PC-9 (cell line): ENCODE data around the gene LRP1. TPM values are rescaled to one million over a fixed set of nuclear protein-coding genes. Genes with fewer than 3 reads are reported as not detected.

Source experiments
- BruUV-seq: library from RNA; stranded (reverse); fragments of 400-500 nt; replicated peaks from 2 replicates; lab custom pipeline; 2021; lab: Mats Ljungman, UMichigan
- CTCF ChIA-PET: fragments of 300-600 bp; sonication (Branson Sonifier 250); formaldehyde crosslinking; loops from one replicate; lab custom pipeline; 2022; ENCODE audit warnings: antibody characterized with exemption; lab: Charles Lee
- POLR2A ChIA-PET: fragments of 300-600 bp; sonication (Branson Sonifier 250); formaldehyde crosslinking; loops from one replicate; lab custom pipeline; 2022; ENCODE audit warnings: antibody characterized with exemption; ENCODE audit not compliant: unreplicated experiment; lab: Charles Lee
- DNase-seq, 2 experiments: peaks; one replicate each; pipeline versions ENCODE4 v3.0.0 to v3.0.0-alpha.2; 2015 to 2022; ENCODE audit warnings: mixed read lengths in 1 of 2
- H2AFZ ChIP-seq: fragments of 200-600 bp; sonication (generic); 2 replicates; pipeline ENCODE4 v1.8.1; 2017; ENCODE audit warnings: antibody characterized with exemption
- H3F3A ChIP-seq: fragments of 200-600 bp; sonication (generic); 2 replicates; pipeline ENCODE4 v1.8.1; 2017; ENCODE audit warnings: antibody characterized with exemption, mild to moderate bottlenecking, low read depth; ENCODE audit not compliant: insufficient read depth
- H3K27ac ChIP-seq: fragments of 200-600 bp; sonication (generic); 2 replicates; pipeline ENCODE4 v1.6.1; 2016; ENCODE audit warnings: mixed run types
- H3K27me3 ChIP-seq: fragments of 200-600 bp; sonication (generic); 2 replicates; pipeline ENCODE4 v1.6.1; 2016; ENCODE audit warnings: low read depth, mixed run types; ENCODE audit not compliant: insufficient read depth
- H3K36me3 ChIP-seq: fragments of 200-600 bp; sonication (generic); 2 replicates; pipeline ENCODE4 v1.6.1; 2016; ENCODE audit warnings: low read depth, mixed run types
- H3K4me1 ChIP-seq: fragments of 200-600 bp; sonication (generic); replicated peaks from 2 replicates; pipeline ENCODE4 v1.6.1; 2016; ENCODE audit warnings: mixed run types; ENCODE audit not compliant: insufficient read depth
- H3K4me2 ChIP-seq: fragments of 200-600 bp; sonication (generic); 2 replicates; pipeline ENCODE4 v1.6.1; 2017; ENCODE audit warnings: mixed run types
- H3K4me3 ChIP-seq: fragments of 200-600 bp; sonication (generic); 2 replicates; pipeline ENCODE4 v1.6.1; 2016; ENCODE audit warnings: mixed run types
- H3K79me2 ChIP-seq: fragments of 200-600 bp; sonication (generic); 2 replicates; pipeline ENCODE4 v1.6.1; 2017; ENCODE audit warnings: low read depth, mixed run types
- H3K9me2 ChIP-seq: fragments of 200-600 bp; sonication (generic); 2 replicates; pipeline ENCODE4 v1.8.1; 2017; ENCODE audit warnings: mild to moderate bottlenecking; ENCODE audit not compliant: insufficient read depth
- H3K9me3 ChIP-seq: fragments of 200-600 bp; sonication (generic); 2 replicates; pipeline ENCODE4 v1.8.1; 2016; ENCODE audit warnings: low read depth; ENCODE audit not compliant: insufficient read depth
- H4K20me1 ChIP-seq: fragments of 200-600 bp; sonication (generic); 2 replicates; pipeline ENCODE4 v1.8.1; 2017; ENCODE audit not compliant: insufficient read depth
- EZH2 ChIP-seq: fragments of 200-600 bp; sonication (generic); IDR thresholded peaks from 2 replicates; pipeline ENCODE4 v1.8.0; 2017; ENCODE audit warnings: antibody characterized with exemption, low read depth
- intact Hi-C: fragments of 100-400 bp; cut with micrococcal nuclease; formaldehyde crosslinking; loops from one replicate; pipeline ENCODE4 v1.10.0; 2022; ENCODE audit not compliant: unreplicated experiment
- total RNA-seq: library from RNA; stranded (reverse); gene quantifications from 2 replicates; pipeline ENCODE4 v1.2.3, GENCODE V29; 2021
- TF ChIP-seq, protein P1 (sequence below): fragments of 200-600 bp; sonication (generic); conservative IDR thresholded peaks from 2 replicates; pipeline ENCODE4 v1.6.1; 2017; ENCODE audit warnings: mixed run types, antibody characterized with exemption, mild to moderate bottlenecking, moderate library complexity

The LRP1 gene
- total RNA-seq, 1 experiment from 2014 or later, result 51.4 TPM

- Histone ChIP-seq H3K79me2 (peaks cover 20% of the 10 kb centered on the region), H3K9me2 (no peaks in the 10 kb centered on the region), H3K4me2 (no peak overlapping the region), H3F3A (peaks cover 14% of the 10 kb centered on the region; the same call in 1 of the 2 replicates), H3K27me3 (no peaks in the 10 kb centered on the region), H2AFZ (no peak overlapping the region), H4K20me1 (no peaks in the 10 kb centered on the region), H3K36me3 (no peaks in the 10 kb centered on the region), H3K27ac (no peak overlapping the region), H3K4me3 (no peak overlapping the region), H3K4me1 (peaks cover 19% of the 10 kb centered on the region), H3K9me3 (no peaks in the 10 kb centered on the region)
- no peak for DNase-seq
- intact Hi-C loops, result no loop called here
- ChIA-PET CTCF (no interaction called here), POLR2A (no interaction called here)
- TF ChIP-seq, protein P1, sequence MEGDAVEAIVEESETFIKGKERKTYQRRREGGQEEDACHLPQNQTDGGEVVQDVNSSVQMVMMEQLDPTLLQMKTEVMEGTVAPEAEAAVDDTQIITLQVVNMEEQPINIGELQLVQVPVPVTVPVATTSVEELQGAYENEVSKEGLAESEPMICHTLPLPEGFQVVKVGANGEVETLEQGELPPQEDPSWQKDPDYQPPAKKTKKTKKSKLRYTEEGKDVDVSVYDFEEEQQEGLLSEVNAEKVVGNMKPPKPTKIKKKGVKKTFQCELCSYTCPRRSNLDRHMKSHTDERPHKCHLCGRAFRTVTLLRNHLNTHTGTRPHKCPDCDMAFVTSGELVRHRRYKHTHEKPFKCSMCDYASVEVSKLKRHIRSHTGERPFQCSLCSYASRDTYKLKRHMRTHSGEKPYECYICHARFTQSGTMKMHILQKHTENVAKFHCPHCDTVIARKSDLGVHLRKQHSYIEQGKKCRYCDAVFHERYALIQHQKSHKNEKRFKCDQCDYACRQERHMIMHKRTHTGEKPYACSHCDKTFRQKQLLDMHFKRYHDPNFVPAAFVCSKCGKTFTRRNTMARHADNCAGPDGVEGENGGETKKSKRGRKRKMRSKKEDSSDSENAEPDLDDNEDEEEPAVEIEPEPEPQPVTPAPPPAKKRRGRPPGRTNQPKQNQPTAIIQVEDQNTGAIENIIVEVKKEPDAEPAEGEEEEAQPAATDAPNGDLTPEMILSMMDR, result no peak
- TF ChIP-seq EZH2, result no peak
- BruUV-seq, result no TSS peak
These were observed 97.5 kb downstream of the LRP1 start for GRCh38 chr12:57225680-57226210.

- H4K20me1 ChIP-seq, result 0 out of 2 replicates have a peak, but pooled peaks cover 4% of the 10 kb centered on the region
- peaks cover 27% of the 10 kb centered on the region for H3K4me1 ChIP-seq
- peaks cover 9% of the 10 kb centered on the region for H3K36me3 ChIP-seq
- H3K9me2 ChIP-seq, result no peaks in the 10 kb centered on the region
- no peak overlapping the region for H3K27ac ChIP-seq
- intact Hi-C loops, result no loop called here
- CTCF ChIA-PET, result interaction anchor here (1.3 kb wide), 1 partner anchor 13 kb away, joined by 6 read pairs; no protein-coding TSS in a partner anchor
- H3K9me3 ChIP-seq, result no peaks in the 10 kb centered on the region
- no peak overlapping the region for H2AFZ ChIP-seq
- TF ChIP-seq, protein P1, result no peak
- TF ChIP-seq EZH2, result no peak
- H3K27me3 ChIP-seq, result no peaks in the 10 kb centered on the region
- H3F3A ChIP-seq, result peaks cover 19% of the 10 kb centered on the region; the same call in 1 of the 2 replicates
- H3K4me3 ChIP-seq, result no peak overlapping the region
- DNase-seq, result no peak
- no TSS peak for BruUV-seq
- POLR2A ChIA-PET, result no interaction called here
- peaks cover 31% of the 10 kb centered on the region for H3K79me2 ChIP-seq
- H3K4me2 ChIP-seq, result no peak overlapping the region
These were observed 98.5 kb downstream of the LRP1 start for GRCh38 chr12:57226588-57227314.

- Histone ChIP-seq H3F3A (peaks cover 26% of the 10 kb centered on the region; the same call in 1 of the 2 replicates), H3K4me3 (no peak overlapping the region), H3K9me2 (no peaks in the 10 kb centered on the region), H3K4me2 (peak overlapping the region; percentile 97; the same call in 1 of the 2 replicates), H3K36me3 (peaks cover 16% of the 10 kb centered on the region), H3K79me2 (peaks cover 38% of the 10 kb centered on the region), H3K4me1 (peaks cover 30% of the 10 kb centered on the region), H3K27ac (no peak overlapping the region), H2AFZ (no peak overlapping the region), H3K27me3 (no peaks in the 10 kb centered on the region), H3K9me3 (no peaks in the 10 kb centered on the region), H4K20me1 (0 out of 2 replicates have a peak, but pooled peaks cover 4% of the 10 kb centered on the region)
- no TSS peak for BruUV-seq
- TF ChIP-seq, protein P1, result no peak
- TF ChIP-seq EZH2, result no peak
- ChIA-PET CTCF (interaction anchor here (0.5 to 1.3 kb wide), 3 partner anchors 13 to 915 kb away, joined by 3 to 6 read pairs (median 4); no protein-coding TSS in a partner anchor), POLR2A (interaction anchor here (0.5 kb wide), 1 partner anchor 591 kb away, joined by 3 read pairs; no protein-coding TSS in a partner anchor)
- intact Hi-C loops, result no loop called here
- DNase-seq, result peak in 1 of 2 experiments; percentile 84
These were observed 99.2 kb downstream of the LRP1 start for GRCh38 chr12:57227315-57228115.
